NCI-H187 treated with DMSO at 0.1 percent for 48 hours (cell line): Measurements from ENCODE around the gene GAL3ST1.
A peak's percentile ranks its signal among the peaks of the same experiment; 100 is the strongest.
"Not testable (repeated sequence)": the region's sequence is repeated elsewhere in the genome, so short reads cannot be mapped to it uniquely, and the experiment has no call there.

Experiments used
- DNase-seq: peaks from one replicate; lab custom pipeline; 2025; lab: John Stamatoyannopoulos, UW

GAL3ST1 gene

GRCh38 chr22:30574095-30574981 is at the start of gene GAL3ST1:
Gene GAL3ST1, minus strand, starts transcription at chr22:30574665. Its CDS starts 17,273 bp downstream, at chr22:30557392.
- no peak for DNase-seq

- not testable (repeated sequence) for DNase-seq
Observed at GRCh38 chr22:30619909-30620308, 45.4 kb upstream of the GAL3ST1 start.

- DNase-seq, result no peak
Observed at GRCh38 chr22:30617819-30618218, 43.4 kb upstream of the GAL3ST1 start.

- no peak for DNase-seq
Observed at GRCh38 chr22:30615543-30615954, 41.1 kb upstream of the GAL3ST1 start.

- no peak for DNase-seq
Observed at GRCh38 chr22:30614879-30615278, 40.4 kb upstream of the GAL3ST1 start.

GRCh38 chr22:30614268-30614667 is 39.8 kb upstream of the GAL3ST1 start:
- DNase-seq, result no peak

- no peak for DNase-seq
Observed at GRCh38 chr22:30612789-30613188, 38.3 kb upstream of the GAL3ST1 start.

- no peak for DNase-seq
Observed at GRCh38 chr22:30611197-30611596, 36.7 kb upstream of the GAL3ST1 start.

- DNase-seq, result no peak
Observed at GRCh38 chr22:30610299-30610698, 35.8 kb upstream of the GAL3ST1 start.

GRCh38 chr22:30609260-30610185 is 35.1 kb upstream of the GAL3ST1 start:
- DNase-seq, result no peak

- no peak for DNase-seq
Observed at GRCh38 chr22:30607939-30608338, 33.5 kb upstream of the GAL3ST1 start.

- no peak for DNase-seq
Observed at GRCh38 chr22:30607300-30607930, 33.0 kb upstream of the GAL3ST1 start.

GRCh38 chr22:30606455-30607299 is 32.2 kb upstream of the GAL3ST1 start, which contains the start of gene TCN2:
Gene TCN2, plus strand, starts transcription at chr22:30607174. Its CDS starts 158 bp downstream, at chr22:30607332.
- DNase-seq, result peak; percentile 41

GRCh38 chr22:30605449-30606110 is 31.1 kb upstream of the GAL3ST1 start:
- DNase-seq, result no peak

- no peak for DNase-seq
Observed at GRCh38 chr22:30604723-30605122, 30.3 kb upstream of the GAL3ST1 start.

GRCh38 chr22:30603801-30604200 is 29.3 kb upstream of the GAL3ST1 start:
- no peak for DNase-seq

- no peak for DNase-seq
Observed at GRCh38 chr22:30602049-30602448, 27.6 kb upstream of the GAL3ST1 start.

GRCh38 chr22:30601464-30601863 is 27.0 kb upstream of the GAL3ST1 start:
- no peak for DNase-seq

GRCh38 chr22:30600921-30601320 is 26.5 kb upstream of the GAL3ST1 start:
- no peak for DNase-seq

- DNase-seq, result no peak
Observed at GRCh38 chr22:30598986-30599385, 24.5 kb upstream of the GAL3ST1 start.

- DNase-seq, result no peak
Observed at GRCh38 chr22:30596886-30597285, 22.4 kb upstream of the GAL3ST1 start.
